Vagina (tissue), 2 donors: ENCODE data around the gene FCHO2. TPM values are rescaled to one million over a fixed set of nuclear protein-coding genes. Genes with fewer than 3 reads are reported as not detected.

Experiments used
- DNase-seq, 2 donors: peaks; one replicate each; pipeline ENCODE4 v3.0.0-alpha.2; 2017; ENCODE audit errors: extremely low spot score in 2 of 2
- H3K27ac ChIP-seq: fragments of 200-600 bp; sonication (generic); one replicate; pipeline ENCODE4 v1.5.1; 2019
- H3K27me3 ChIP-seq: fragments of 200-600 bp; sonication (generic); one replicate; pipeline ENCODE4 v1.5.1; 2019
- H3K36me3 ChIP-seq, 2 donors: fragments of 200-600 bp; sonication (generic); one replicate each; pipeline ENCODE4 v1.5.1; 2017 to 2019
- H3K4me1 ChIP-seq: fragments of 200-600 bp; sonication (generic); one replicate; pipeline ENCODE4 v1.5.1; 2019
- H3K4me3 ChIP-seq, 2 donors: fragments of 200-600 bp; sonication (generic); 1 replicate in 1 of 2; 2 replicates in 1 of 2; pipeline ENCODE4 v1.5.1; 2016 to 2019
- H3K9me3 ChIP-seq: fragments of 200-600 bp; sonication (generic); one replicate; pipeline ENCODE4 v1.5.1; 2019
- CTCF ChIP-seq, 3 experiments: fragments of 450-650 bp in 2 of 3; fragments of 200-600 bp in 1 of 3; sonication (generic) in 1 of 3; IDR thresholded peaks; one replicate each; pipeline ENCODE4 v1.5.1; 2017 to 2019; ENCODE audit warnings: antibody characterized with exemption in 3 of 3, mild to moderate bottlenecking in 2 of 3, moderate library complexity in 2 of 3
- POLR2A ChIP-seq, 2 donors: fragments of 450-650 bp; IDR thresholded peaks; one replicate each; pipeline ENCODE4 v1.6.1; 2017; ENCODE audit warnings: antibody characterized with exemption in 2 of 2, mild to moderate bottlenecking in 2 of 2, moderate library complexity in 2 of 2
- POLR2AphosphoS5 ChIP-seq, 2 donors: sonication (generic); formaldehyde crosslinking; IDR thresholded peaks; one replicate each; pipeline ENCODE4 v1.9.0; 2017; ENCODE audit warnings: antibody characterized with exemption in 2 of 2, mild to moderate bottlenecking in 2 of 2, low read depth in 1 of 2; ENCODE audit not compliant: insufficient read depth in 1 of 2
- intact Hi-C: fragments of 100-400 bp; cut with DNase I; formaldehyde crosslinking; loops from one replicate; pipeline ENCODE4 v1.15.1; 2023
- total RNA-seq: library from RNA; depleted of rRNA; stranded (reverse); fragments of >200 nt; gene quantifications from one replicate; pipeline ENCODE4 v1.2.3, GENCODE V29; 2016

The FCHO2 gene
- total RNA-seq, 1 donor from 2014 or later, result 32.9 TPM

GRCh38 chr5:72936893-72937292, 18.9 kb upstream of the FCHO2 start:
- TF ChIP-seq CTCF (IDR thresholded peaks at IDR 0.05) (no peak), POLR2AphosphoS5 (IDR thresholded peaks at IDR 0.05; ENCODE audit: insufficient read depth in 1 of 2, low read depth in 1 of 2) (no peak), POLR2A (IDR thresholded peaks at IDR 0.05) (no peak)
- H3K4me1 ChIP-seq, result no peaks in the 10 kb centered on the region
- H3K36me3 ChIP-seq, result no peaks in the 10 kb centered on the region
- no peaks in the 10 kb centered on the region for H3K27me3 ChIP-seq
- intact Hi-C loops, result no loop called here
- no peak for DNase-seq
- H3K9me3 ChIP-seq, result no peaks in the 10 kb centered on the region
- H3K27ac ChIP-seq, result no peak overlapping the region
- H3K4me3 ChIP-seq, result no peak overlapping the region

GRCh38 chr5:72937517-72938061, 18.3 kb upstream of the FCHO2 start:
- no peak for DNase-seq
- no peaks in the 10 kb centered on the region for H3K36me3 ChIP-seq
- TF ChIP-seq CTCF (IDR thresholded peaks at IDR 0.05), result no peak
- TF ChIP-seq POLR2AphosphoS5 (IDR thresholded peaks at IDR 0.05; ENCODE audit: insufficient read depth in 1 of 2, low read depth in 1 of 2), result no peak
- no peak for TF ChIP-seq POLR2A (IDR thresholded peaks at IDR 0.05)
- no peak overlapping the region for H3K4me3 ChIP-seq
- H3K27ac ChIP-seq, result no peak overlapping the region
- intact Hi-C loops, result no loop called here
- no peaks in the 10 kb centered on the region for H3K4me1 ChIP-seq
- no peaks in the 10 kb centered on the region for H3K27me3 ChIP-seq
- H3K9me3 ChIP-seq, result no peaks in the 10 kb centered on the region

GRCh38 chr5:72938206-72938605, 17.6 kb upstream of the FCHO2 start:
- no peaks in the 10 kb centered on the region for H3K9me3 ChIP-seq
- no peak for TF ChIP-seq CTCF (IDR thresholded peaks at IDR 0.05)
- TF ChIP-seq POLR2AphosphoS5 (IDR thresholded peaks at IDR 0.05; ENCODE audit: insufficient read depth in 1 of 2, low read depth in 1 of 2), result no peak
- no peak for TF ChIP-seq POLR2A (IDR thresholded peaks at IDR 0.05)
- no peaks in the 10 kb centered on the region for H3K36me3 ChIP-seq
- intact Hi-C loops, result no loop called here
- H3K4me1 ChIP-seq, result no peaks in the 10 kb centered on the region
- no peak for DNase-seq
- H3K4me3 ChIP-seq, result no peak overlapping the region
- no peaks in the 10 kb centered on the region for H3K27me3 ChIP-seq
- H3K27ac ChIP-seq, result no peak overlapping the region

GRCh38 chr5:72940082-72940481, 15.8 kb upstream of the FCHO2 start:
- intact Hi-C loops, result no loop called here
- no peak for DNase-seq
- H3K27ac ChIP-seq, result no peak overlapping the region
- no peaks in the 10 kb centered on the region for H3K27me3 ChIP-seq
- no peaks in the 10 kb centered on the region for H3K9me3 ChIP-seq
- no peaks in the 10 kb centered on the region for H3K36me3 ChIP-seq
- H3K4me3 ChIP-seq, result no peak overlapping the region
- TF ChIP-seq CTCF (IDR thresholded peaks at IDR 0.05), result no peak
- no peak for TF ChIP-seq POLR2AphosphoS5 (IDR thresholded peaks at IDR 0.05; ENCODE audit: insufficient read depth in 1 of 2, low read depth in 1 of 2)
- no peak for TF ChIP-seq POLR2A (IDR thresholded peaks at IDR 0.05)
- H3K4me1 ChIP-seq, result no peaks in the 10 kb centered on the region

- no peak for TF ChIP-seq POLR2AphosphoS5 (IDR thresholded peaks at IDR 0.05; ENCODE audit: insufficient read depth in 1 of 2, low read depth in 1 of 2)
- no peak for TF ChIP-seq POLR2A (IDR thresholded peaks at IDR 0.05)
- no peak for TF ChIP-seq CTCF (IDR thresholded peaks at IDR 0.05)
- Histone ChIP-seq H3K36me3 (no peaks in the 10 kb centered on the region), H3K4me3 (no peak overlapping the region), H3K27me3 (no peaks in the 10 kb centered on the region), H3K9me3 (no peaks in the 10 kb centered on the region), H3K27ac (no peak overlapping the region), H3K4me1 (no peaks in the 10 kb centered on the region)
- no peak for DNase-seq
- intact Hi-C loops, result no loop called here
These were observed 12.5 kb upstream of the FCHO2 start for GRCh38 chr5:72943307-72943706.
